Activated CD8-positive, alpha-beta T cell treated with anti-CD3 and anti-CD28 coated beads for 36 hours (primary cell): ENCODE data around the gene CARD18. TPM values are rescaled to one million over a fixed set of nuclear protein-coding genes. Genes with fewer than 3 reads are reported as not detected.
A peak's percentile ranks its signal among the peaks of the same experiment; 100 is the strongest.
"Not testable (repeated sequence)": the region's sequence is repeated elsewhere in the genome, so short reads cannot be mapped to it uniquely, and the experiment has no call there.

Experiments
- ATAC-seq: fragments of 200-7000 bp; cut with Tn5 transposase; one replicate; pipeline ENCODE4 v1.10.0; 2021; ENCODE audit warnings: mild to moderate bottlenecking, moderate library complexity
- CTCF ChIA-PET: fragments of 350-600 bp; sonication (Branson Sonifier 250); formaldehyde crosslinking; loops from one replicate; lab custom pipeline; 2021; ENCODE audit warnings: antibody characterized with exemption; lab: Charles Lee
- POLR2A ChIA-PET: fragments of 350-600 bp; sonication (Branson Sonifier 250); formaldehyde crosslinking; loops from one replicate; lab custom pipeline; 2021; ENCODE audit warnings: antibody characterized with exemption; lab: Charles Lee
- DNase-seq: peaks from one replicate; pipeline ENCODE4 v3.0.0-alpha.2; 2020
- H3K27ac Mint-ChIP-seq: one replicate; pipeline ENCODE4 v1.8.0; 2021; ENCODE audit warnings: mild to moderate bottlenecking, mixed read lengths
- H3K27me3 Mint-ChIP-seq: one replicate; pipeline ENCODE4 v1.8.0; 2021; ENCODE audit warnings: mixed read lengths
- H3K36me3 Mint-ChIP-seq: one replicate; pipeline ENCODE4 v1.8.0; 2021; ENCODE audit warnings: low read depth, mixed read lengths
- H3K4me1 Mint-ChIP-seq: one replicate; pipeline ENCODE4 v1.8.0; 2021; ENCODE audit warnings: low read depth, mixed read lengths
- H3K4me3 Mint-ChIP-seq: one replicate; pipeline ENCODE4 v1.8.0; 2021; ENCODE audit warnings: mild to moderate bottlenecking, moderate library complexity, mixed read lengths
- H3K9me3 Mint-ChIP-seq: one replicate; pipeline ENCODE4 v1.8.0; 2021; ENCODE audit warnings: mixed read lengths
- intact Hi-C: fragments of 100-400 bp; cut with micrococcal nuclease; formaldehyde crosslinking; loops from one replicate; pipeline ENCODE4 v1.10.0; 2022
- total RNA-seq, 2 experiments: library from RNA; stranded (reverse); gene quantifications; one replicate each; pipeline ENCODE4 v1.2.3, GENCODE V29; 2021
- TF ChIP-seq, protein P1 (sequence below): fragments of 200-600 bp; IDR thresholded peaks from one replicate; pipeline ENCODE4 v1.8.0; 2022; ENCODE audit warnings: antibody characterized with exemption, mild to moderate bottlenecking

CARD18 gene
- total RNA-seq, 2 experiments from 2014 or later = not detected

DNA sequence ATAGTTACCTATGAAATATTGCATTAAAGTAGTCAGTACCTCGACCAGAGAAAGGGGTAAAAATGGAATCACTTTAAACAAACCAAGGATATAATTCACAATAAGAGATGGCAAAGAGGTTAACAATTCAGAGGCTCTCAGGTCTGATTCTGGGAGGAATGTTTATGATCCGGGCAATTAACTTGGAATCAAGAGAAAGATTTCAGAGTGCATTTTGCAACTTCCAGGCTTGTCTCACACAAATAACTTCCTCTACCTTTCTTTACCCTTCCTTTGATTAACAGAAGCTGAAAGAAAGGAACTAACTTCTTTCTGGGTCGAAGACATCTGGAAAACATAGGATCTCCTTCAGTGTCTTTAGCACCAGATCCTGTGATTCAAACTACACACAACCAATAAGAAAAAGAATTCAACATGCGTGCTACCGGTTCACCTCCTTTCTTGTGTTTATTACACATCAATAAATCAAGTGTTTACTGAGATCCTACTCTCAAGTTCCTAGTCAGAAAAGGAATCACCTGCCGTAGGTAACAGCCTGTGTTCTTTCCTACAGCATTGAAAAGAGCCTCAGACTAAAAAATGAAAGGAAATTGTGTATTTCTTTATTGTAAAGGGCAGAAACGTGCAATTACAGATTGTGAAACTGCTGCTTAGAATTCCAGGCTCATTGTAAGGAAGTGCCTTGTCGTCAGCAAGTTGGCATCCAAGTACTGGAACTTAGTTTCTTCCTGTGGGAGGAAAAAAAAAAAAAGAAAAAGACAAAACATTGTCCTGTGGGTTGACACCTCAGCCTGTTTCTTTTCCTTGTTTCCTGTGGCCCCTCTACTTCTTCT, 29.5 kb downstream of the CARD18 start:
- POLR2A ChIA-PET = no interaction called here
- H3K4me3 Mint-ChIP-seq = no peak overlapping the region

DNA sequence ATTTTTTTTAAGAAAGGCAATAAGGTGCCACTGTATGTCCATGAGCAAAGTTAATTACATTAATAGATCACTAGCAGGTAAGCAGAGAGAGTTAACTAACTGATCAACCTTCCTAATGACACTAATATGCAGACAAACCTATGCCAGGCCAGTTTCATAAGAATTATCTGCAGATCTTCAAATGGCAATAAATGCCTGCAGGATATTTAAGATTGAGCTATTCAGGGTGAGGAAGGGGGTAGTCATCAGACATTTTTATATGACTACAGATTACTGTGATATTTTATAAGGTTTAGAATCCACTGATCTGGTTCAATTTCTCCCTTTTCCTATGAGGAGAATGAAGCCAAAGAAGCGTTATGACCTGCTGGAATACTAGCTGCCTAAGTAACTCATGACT, 30.2 kb downstream of the CARD18 start:
- peaks cover 24% of the 10 kb centered on the region for H3K27me3 Mint-ChIP-seq
- no peak for ATAC-seq
- CTCF ChIA-PET = interaction anchor here (1.0 kb wide), 1 partner anchor 13 kb away, joined by 3 read pairs; no protein-coding TSS in a partner anchor
- intact Hi-C loops = no loop called here
- H3K27ac Mint-ChIP-seq = no peak overlapping the region
- H3K4me3 Mint-ChIP-seq = no peak overlapping the region
- H3K9me3 Mint-ChIP-seq = peaks cover 5% of the 10 kb centered on the region
- no peak for DNase-seq
- H3K4me1 Mint-ChIP-seq = peaks cover 14% of the 10 kb centered on the region
- POLR2A ChIA-PET = no interaction called here
- TF ChIP-seq, protein P1, sequence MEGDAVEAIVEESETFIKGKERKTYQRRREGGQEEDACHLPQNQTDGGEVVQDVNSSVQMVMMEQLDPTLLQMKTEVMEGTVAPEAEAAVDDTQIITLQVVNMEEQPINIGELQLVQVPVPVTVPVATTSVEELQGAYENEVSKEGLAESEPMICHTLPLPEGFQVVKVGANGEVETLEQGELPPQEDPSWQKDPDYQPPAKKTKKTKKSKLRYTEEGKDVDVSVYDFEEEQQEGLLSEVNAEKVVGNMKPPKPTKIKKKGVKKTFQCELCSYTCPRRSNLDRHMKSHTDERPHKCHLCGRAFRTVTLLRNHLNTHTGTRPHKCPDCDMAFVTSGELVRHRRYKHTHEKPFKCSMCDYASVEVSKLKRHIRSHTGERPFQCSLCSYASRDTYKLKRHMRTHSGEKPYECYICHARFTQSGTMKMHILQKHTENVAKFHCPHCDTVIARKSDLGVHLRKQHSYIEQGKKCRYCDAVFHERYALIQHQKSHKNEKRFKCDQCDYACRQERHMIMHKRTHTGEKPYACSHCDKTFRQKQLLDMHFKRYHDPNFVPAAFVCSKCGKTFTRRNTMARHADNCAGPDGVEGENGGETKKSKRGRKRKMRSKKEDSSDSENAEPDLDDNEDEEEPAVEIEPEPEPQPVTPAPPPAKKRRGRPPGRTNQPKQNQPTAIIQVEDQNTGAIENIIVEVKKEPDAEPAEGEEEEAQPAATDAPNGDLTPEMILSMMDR = no peak
- peaks cover 2% of the 10 kb centered on the region for H3K36me3 Mint-ChIP-seq

More for the DNA sequence above, 29.5 kb downstream of the CARD18 start:
- DNase-seq = no peak
- ATAC-seq = no peak
- TF ChIP-seq, protein P1 = no peak
- no peak overlapping the region for H3K27ac Mint-ChIP-seq
- peaks cover 25% of the 10 kb centered on the region for H3K27me3 Mint-ChIP-seq
- H3K9me3 Mint-ChIP-seq = peaks cover 3% of the 10 kb centered on the region
- intact Hi-C loops = no loop called here
- peaks cover 13% of the 10 kb centered on the region for H3K4me1 Mint-ChIP-seq
- no peaks in the 10 kb centered on the region for H3K36me3 Mint-ChIP-seq
- CTCF ChIA-PET = no interaction called here

DNA sequence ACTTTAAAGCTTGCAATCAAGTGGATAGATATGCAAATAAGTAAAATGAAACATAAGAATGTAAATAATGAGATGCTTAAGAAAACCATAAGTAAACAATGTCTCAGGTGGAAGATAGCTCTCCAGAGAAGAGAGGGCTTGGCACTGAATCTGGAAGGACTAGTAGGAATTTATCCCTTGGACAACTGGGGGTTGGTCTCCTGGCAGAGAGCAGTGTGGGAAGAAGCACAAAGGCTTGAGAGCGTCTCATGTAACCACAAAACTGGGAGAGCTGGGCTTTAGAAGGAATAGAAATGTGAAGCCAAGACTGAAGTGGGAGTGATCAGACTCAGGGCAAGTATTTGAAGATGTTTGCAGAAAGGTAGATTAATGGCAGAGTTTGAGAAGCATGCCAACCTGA, 31.3 kb downstream of the CARD18 start:
- CTCF ChIA-PET = no interaction called here
- TF ChIP-seq, protein P1 = no peak
- Mint-ChIP-seq H3K9me3 (peaks cover 5% of the 10 kb centered on the region), H3K36me3 (peaks cover 2% of the 10 kb centered on the region), H3K4me1 (peaks cover 16% of the 10 kb centered on the region), H3K27me3 (peaks cover 19% of the 10 kb centered on the region), H3K27ac (no peak overlapping the region), H3K4me3 (no peak overlapping the region)
- ATAC-seq (no peak), DNase-seq (no peak)
- intact Hi-C loops = no loop called here
- POLR2A ChIA-PET = no interaction called here

DNA sequence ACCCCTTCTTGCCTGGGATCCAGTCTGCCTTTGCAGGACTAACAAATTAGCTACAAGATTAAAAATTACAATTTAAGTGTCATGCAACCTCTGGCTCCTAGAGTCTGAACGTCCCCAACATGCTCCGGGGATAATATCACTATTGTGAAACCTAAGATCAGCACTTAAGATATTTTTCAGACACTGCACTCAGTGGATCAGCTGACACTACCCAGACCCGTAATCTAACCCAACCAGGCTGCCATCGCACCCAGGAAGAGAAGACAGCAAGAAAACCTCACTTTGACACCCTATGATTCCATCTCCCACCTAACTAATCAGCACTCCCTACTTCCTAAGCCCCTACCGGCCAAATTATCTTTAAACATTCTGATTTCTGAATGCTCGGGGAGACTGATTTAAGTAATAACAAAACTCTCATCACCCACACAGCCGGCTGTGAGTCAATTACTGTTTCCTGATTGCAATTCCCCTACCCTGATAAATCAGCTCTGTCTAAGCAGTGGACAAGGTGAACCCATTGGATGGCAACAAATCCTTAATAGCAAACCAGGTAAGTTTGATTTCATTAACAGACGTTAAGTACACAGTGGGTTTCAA, 32.2 kb downstream of the CARD18 start:
- ATAC-seq (peak; percentile 53), DNase-seq (peak; percentile 15)
- H3K36me3 Mint-ChIP-seq, POLR2A ChIA-PET, intact Hi-C loops, CTCF ChIA-PET, H3K9me3 Mint-ChIP-seq, H3K27ac Mint-ChIP-seq, H3K4me3 Mint-ChIP-seq: not testable (repeated sequence)
- Mint-ChIP-seq H3K27me3 (peaks cover 15% of the 10 kb centered on the region), H3K4me1 (peaks cover 16% of the 10 kb centered on the region)

DNA sequence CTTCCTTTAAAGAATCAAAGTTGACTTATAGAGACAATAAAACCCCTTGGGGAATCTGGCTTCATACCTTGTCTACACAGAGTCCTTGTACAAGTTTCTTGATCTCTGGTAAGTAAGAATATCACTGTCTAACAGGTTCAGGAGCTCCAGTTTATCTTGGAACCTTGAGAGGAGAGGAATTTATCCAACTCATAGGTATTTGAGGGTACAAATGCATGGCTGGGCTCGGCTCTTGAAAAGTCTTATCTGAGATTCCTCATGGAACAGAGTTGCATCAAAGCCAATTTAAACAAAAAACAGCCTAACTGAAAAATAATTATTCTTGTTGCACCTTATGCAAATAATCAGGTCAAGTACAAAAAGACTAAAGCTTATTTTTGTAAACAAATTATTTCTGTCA, 33.4 kb downstream of the CARD18 start:
- ChIA-PET CTCF (no interaction called here), POLR2A (interaction anchor here (0.6 kb wide), 1 partner anchor 76 kb away, joined by 3 read pairs; no protein-coding TSS in a partner anchor)
- H3K36me3 Mint-ChIP-seq = peaks cover 2% of the 10 kb centered on the region
- no peak for DNase-seq
- no peak overlapping the region for H3K27ac Mint-ChIP-seq
- no peak overlapping the region for H3K4me3 Mint-ChIP-seq
- TF ChIP-seq, protein P1 = no peak
- intact Hi-C loops = no loop called here
- peaks cover 20% of the 10 kb centered on the region for H3K4me1 Mint-ChIP-seq
- H3K9me3 Mint-ChIP-seq = peaks cover 5% of the 10 kb centered on the region
- peaks cover 15% of the 10 kb centered on the region for H3K27me3 Mint-ChIP-seq
- no peak for ATAC-seq
